Brain microvascular endothelial cell (primary cell): ENCODE data around the gene RAET1G.
"Not testable (repeated sequence)": the region's sequence is repeated elsewhere in the genome, so short reads cannot be mapped to it uniquely, and the experiment has no call there.

Experiments
- DNase-seq: peaks from one replicate; pipeline ENCODE4 v3.0.0-alpha.2; 2020
- H3K27ac ChIP-seq: fragments of 250-450 bp; sonication (Bioruptor Pico); 2 replicates; pipeline ENCODE4 v1.5.1; 2020; ENCODE audit warnings: mild to moderate bottlenecking, moderate library complexity
- H3K27me3 ChIP-seq: fragments of 250-450 bp; sonication (Bioruptor Pico); replicated peaks from 2 replicates; pipeline ENCODE4 v1.5.1; 2020; ENCODE audit warnings: mild to moderate bottlenecking
- H3K36me3 ChIP-seq: fragments of 250-450 bp; sonication (Bioruptor Pico); replicated peaks from 2 replicates; pipeline ENCODE4 v1.5.1; 2020; ENCODE audit warnings: mild to moderate bottlenecking
- H3K4me3 ChIP-seq: 2 replicates; pipeline ENCODE4 v1.5.1; 2011; ENCODE audit warnings: low read depth, mild to moderate bottlenecking, control low read depth, low read length, moderate library complexity
- CTCF ChIP-seq: IDR thresholded peaks from 2 replicates; pipeline ENCODE4 v1.5.1; 2011; ENCODE audit warnings: low read depth, mild to moderate bottlenecking, moderate library complexity, low read length, control low read depth, inconsistent platforms; ENCODE audit errors: missing control alignments
- in situ Hi-C: cut with HindIII; loops from 2 replicates; pipeline ENCODE4 v1.10.0; 2017; ENCODE audit warnings: low sequenced_read_pairs, low pct_ligation_motif_present

The RAET1G gene

GRCh38 chr6:149951096-149951495 lies 28.2 kb upstream of the RAET1G start:
- no peak for TF ChIP-seq CTCF
- Histone ChIP-seq H3K36me3 (no peaks in the 10 kb centered on the region), H3K4me3 (no peak overlapping the region), H3K27ac (no peak overlapping the region), H3K27me3 (peaks cover 43% of the 10 kb centered on the region)
- no peak for DNase-seq
- in situ Hi-C loops = no loop called here

DNA sequence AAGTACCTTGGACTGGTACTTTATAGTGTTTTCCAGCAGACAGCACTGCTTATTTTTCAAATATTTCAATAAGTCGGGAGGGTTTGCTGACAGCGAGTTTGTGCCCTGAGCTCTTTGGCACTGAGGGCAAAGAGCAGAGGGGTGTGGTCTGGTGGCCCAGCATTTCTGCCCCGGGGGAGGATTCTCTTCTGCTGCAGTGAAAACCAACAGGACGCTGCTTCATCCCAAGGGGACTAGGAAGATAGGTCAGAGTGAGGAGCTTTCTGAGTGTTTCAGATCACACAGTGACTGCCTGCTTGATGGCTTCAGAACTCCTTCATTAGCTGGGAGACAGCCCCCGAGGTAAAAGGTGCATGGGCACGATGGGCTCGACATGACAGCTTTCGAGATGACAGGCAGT lies 27.5 kb upstream of the RAET1G start:
- H3K36me3 ChIP-seq = no peaks in the 10 kb centered on the region
- no peak overlapping the region for H3K4me3 ChIP-seq
- no peak overlapping the region for H3K27ac ChIP-seq
- TF ChIP-seq CTCF = no peak
- DNase-seq = no peak
- peaks cover 36% of the 10 kb centered on the region for H3K27me3 ChIP-seq
- in situ Hi-C loops = no loop called here

- H3K27ac ChIP-seq = no peak overlapping the region
- H3K27me3 ChIP-seq = peaks cover 32% of the 10 kb centered on the region
- DNase-seq = no peak
- H3K4me3 ChIP-seq = no peak overlapping the region
- H3K36me3 ChIP-seq = no peaks in the 10 kb centered on the region
- in situ Hi-C loops = no loop called here
- TF ChIP-seq CTCF = no peak
These were observed 25.7 kb upstream of the RAET1G start for GRCh38 chr6:149948616-149949015.

- Histone ChIP-seq H3K4me3 (no peak overlapping the region), H3K27me3 (peaks cover 27% of the 10 kb centered on the region), H3K36me3 (no peaks in the 10 kb centered on the region), H3K27ac (no peak overlapping the region)
- in situ Hi-C loops = no loop called here
- no peak for TF ChIP-seq CTCF
- DNase-seq = no peak
These were observed 25.1 kb upstream of the RAET1G start for GRCh38 chr6:149948011-149948410.

DNA sequence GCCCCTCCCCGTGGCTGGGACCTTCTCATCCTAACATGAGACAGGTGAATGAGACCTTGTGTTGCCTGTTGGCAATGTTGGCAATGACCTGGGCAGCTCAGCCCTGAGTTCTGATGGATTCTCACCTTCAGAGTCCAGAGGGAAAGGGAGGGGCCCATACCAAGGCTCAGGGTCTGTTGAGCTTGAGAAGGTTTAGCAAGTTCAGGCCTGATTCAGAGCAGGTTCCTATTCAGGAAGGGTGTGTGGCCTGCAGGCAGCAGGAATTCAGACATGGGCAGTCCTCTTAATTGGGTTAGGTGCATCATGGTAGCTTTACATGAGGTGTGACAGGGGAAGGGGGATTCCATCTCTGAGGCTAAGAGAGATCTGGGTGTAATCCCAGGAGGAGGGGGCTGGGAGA lies 24.6 kb upstream of the RAET1G start:
- H3K27me3 ChIP-seq = peaks cover 23% of the 10 kb centered on the region
- in situ Hi-C loops = not testable (repeated sequence)

DNA sequence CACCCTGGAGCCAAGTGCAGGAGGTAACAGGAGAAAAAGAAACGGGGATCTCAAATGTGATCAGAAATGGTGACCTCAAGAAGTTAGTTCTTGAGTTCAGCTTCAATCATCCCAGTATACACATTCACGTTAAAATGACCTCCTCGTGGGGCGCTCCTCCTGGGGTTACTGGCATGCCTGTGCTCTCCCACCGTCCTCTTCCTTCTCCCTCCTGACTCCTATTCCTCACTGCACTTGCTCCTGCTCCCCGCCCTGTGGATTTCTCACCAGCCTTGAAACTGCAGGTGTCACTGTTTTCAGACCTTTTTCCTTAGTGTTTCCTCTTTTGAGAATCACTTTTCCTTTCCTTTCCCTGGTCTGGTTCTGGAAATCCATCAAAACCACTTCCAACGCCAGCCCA lies 23.7 kb upstream of the RAET1G start:
- DNase-seq, H3K27ac ChIP-seq, H3K4me3 ChIP-seq, in situ Hi-C loops, H3K36me3 ChIP-seq: not testable (repeated sequence)
- H3K27me3 ChIP-seq = peaks cover 16% of the 10 kb centered on the region

More for the DNA sequence above, 24.6 kb upstream of the RAET1G start:
- H3K27ac ChIP-seq, H3K4me3 ChIP-seq, H3K36me3 ChIP-seq, DNase-seq: not testable (repeated sequence)

GRCh38 chr6:149945276-149945675 lies 22.4 kb upstream of the RAET1G start:
- DNase-seq, in situ Hi-C loops, H3K27me3 ChIP-seq, H3K27ac ChIP-seq, H3K4me3 ChIP-seq, H3K36me3 ChIP-seq: not testable (repeated sequence)

GRCh38 chr6:149943321-149943720 lies 20.4 kb upstream of the RAET1G start:
- H3K27me3 ChIP-seq = peaks cover 23% of the 10 kb centered on the region
- in situ Hi-C loops, H3K27ac ChIP-seq, DNase-seq, H3K36me3 ChIP-seq, H3K4me3 ChIP-seq: not testable (repeated sequence)
